HG03520 (cell line): ENCODE data around the gene GUCA2A.

Experiments
- ATAC-seq: cut with Tn5 transposase; IDR thresholded peaks from one replicate; pipeline ENCODE4 v1.9.1; 2021; ENCODE audit warnings: mild to moderate bottlenecking, moderate library complexity; ENCODE audit not compliant: unreplicated experiment

The GUCA2A gene

DNA sequence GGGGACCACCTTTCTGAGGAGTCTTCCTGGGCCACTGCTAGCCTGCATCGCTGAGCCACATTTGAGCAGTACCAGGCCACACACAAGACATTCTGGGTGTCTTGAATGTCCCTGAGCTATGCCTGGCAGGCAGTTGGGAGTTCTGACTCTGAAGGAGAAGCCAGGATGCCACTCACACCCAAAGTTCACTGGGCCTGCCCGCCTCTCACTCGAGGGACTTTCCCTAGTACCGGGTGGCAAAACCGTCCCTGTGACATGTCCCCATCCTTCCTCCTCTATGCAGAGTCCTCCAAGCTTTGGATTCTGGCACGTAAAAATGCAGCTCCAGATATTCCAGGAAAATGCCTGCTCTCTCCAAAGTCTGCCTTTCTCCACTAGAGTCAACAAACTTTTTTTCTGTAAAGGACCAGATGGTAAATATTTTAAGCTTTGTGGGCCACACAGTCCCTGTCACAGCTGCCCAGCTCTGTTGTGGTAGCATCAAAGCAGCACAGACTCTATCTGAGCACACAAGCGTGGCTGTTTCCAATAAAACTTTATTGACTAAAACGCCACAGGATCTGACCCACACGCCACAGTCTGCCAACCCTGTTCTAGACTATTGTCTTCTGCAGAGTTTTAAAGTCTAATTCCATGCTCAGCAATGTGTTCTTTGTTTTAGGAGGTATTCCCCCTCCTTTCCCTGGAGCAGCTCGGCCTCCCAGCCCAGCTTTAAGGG, 30.6 kb downstream of the GUCA2A start:
- no peak for ATAC-seq

GRCh38 chr1:42133390-42133789, 31.2 kb downstream of the GUCA2A start:
- ATAC-seq = no peak

DNA sequence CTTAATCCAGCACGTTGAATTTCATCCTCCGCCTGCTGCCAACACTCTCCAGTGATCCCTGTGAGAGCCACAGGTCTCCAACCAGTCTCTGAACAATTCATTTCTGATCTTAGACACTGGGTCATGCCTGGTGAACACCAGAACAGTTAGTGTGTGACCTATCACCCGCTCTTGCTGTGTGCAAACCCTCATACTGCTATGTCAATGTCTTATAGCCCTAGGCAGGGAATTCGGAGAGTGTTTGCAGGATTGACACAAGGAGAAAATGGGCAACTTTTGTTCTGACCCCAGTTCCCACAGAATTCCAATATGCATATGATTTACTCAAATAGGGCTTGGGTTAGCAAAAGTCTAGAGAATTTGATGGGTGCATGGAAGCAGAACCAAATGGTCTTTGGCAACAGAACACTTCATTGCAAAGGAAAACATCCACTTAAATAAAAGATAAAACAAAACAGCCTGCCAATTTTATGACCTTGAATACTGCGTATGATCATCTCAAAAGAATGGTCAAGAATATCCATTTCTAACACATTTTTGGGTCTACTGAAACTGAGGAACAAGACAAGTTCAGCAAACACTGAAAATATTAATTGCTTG, 34.4 kb downstream of the GUCA2A start:
- no peak for ATAC-seq

DNA sequence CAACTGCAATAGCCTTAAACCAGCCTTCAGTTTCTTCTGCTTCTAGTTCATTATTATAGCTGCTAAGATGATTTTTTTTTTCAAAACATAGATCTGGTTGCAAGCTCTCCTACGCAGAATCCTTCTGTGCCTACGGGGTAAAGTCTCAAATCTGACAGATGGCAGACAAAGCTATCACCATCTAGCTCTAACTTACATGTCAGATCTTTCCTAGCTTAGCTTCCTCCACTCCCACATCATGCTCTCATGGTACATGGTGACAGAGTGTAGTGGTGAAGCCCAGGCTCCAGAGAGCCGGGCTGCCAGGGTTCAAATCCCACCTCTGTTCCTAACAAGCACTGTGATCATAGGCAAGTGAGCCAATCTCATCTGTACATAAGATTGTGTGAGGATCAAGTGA, 35.6 kb downstream of the GUCA2A start:
- ATAC-seq = no peak

DNA sequence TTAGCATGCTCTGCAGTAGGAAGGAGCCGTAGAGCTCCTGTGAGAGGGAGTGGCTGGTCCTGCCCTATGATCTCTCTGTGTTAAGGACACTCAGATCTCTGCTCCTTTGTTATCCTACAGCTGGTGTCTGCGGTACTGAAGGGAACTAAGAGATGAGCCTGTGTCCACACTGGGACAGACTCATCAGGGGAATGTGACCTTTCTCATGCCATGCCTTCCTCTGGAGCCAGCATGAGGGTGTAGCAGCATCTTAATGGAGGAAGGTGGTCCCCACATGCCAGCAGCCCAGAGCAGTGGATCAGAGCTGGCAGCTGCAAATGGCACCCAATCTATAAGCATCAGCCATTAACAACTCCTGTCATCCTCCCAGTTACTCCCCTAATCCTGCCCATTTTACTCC, 36.0 kb downstream of the GUCA2A start:
- ATAC-seq = no peak

- ATAC-seq = no peak
Measured at GRCh38 chr1:42127767-42128166, 36.8 kb downstream of the GUCA2A start.

GRCh38 chr1:42125552-42125951, 39.0 kb downstream of the GUCA2A start:
- ATAC-seq = no peak

DNA sequence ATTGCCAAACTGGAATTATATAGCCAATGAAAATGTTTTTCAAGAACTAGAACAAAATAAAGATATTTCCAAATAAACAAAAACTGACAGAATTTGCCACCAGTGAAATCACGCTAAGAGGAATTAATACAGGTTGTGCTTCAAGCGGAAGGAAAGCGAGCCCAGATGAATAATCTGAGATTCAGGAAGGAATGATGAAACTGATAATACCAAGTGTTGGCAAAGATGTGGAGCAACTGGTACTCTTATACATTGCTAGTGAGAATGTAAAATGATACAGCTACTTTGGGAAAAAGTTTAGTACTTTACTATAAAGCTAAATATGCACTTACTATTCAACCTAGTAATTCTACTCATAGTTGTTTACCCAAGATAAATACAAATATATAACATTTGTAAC, 42.1 kb downstream of the GUCA2A start:
- no peak for ATAC-seq

GRCh38 chr1:42118125-42118524, 46.4 kb downstream of the GUCA2A start:
- ATAC-seq = no peak

GRCh38 chr1:42117214-42117613, 47.3 kb downstream of the GUCA2A start:
- ATAC-seq = no peak

- ATAC-seq = no peak
Measured at GRCh38 chr1:42114229-42114628, 50.3 kb downstream of the GUCA2A start.
